A549 (cell line): Measurements from ENCODE around the gene TMEM38B. TPM values are rescaled to one million over a fixed set of nuclear protein-coding genes. Genes with fewer than 3 reads are reported as not detected.

Source experiments
- ATAC-seq, 2 experiments: fragments of 200-7000 bp in 1 of 2; fragments of >200 bp in 1 of 2; cut with Nextera tagmentation in 1 of 2; cut with Tn5 transposase in 1 of 2; 3 replicates each; pipeline versions ENCODE4 v1.8.0 to v1.9.1; 2018 to 2020; ENCODE audit warnings: mild to moderate bottlenecking in 1 of 2, moderate library complexity in 1 of 2
- CTCF ChIA-PET: fragments of 300-600 bp; sonication (Branson Sonifier 250); formaldehyde crosslinking; extraction: SDS; loops from one replicate; lab custom pipeline; 2021; ENCODE audit warnings: antibody characterized with exemption, inconsistent platforms; lab: Yijun Ruan, JAX
- POLR2A ChIA-PET: fragments of 350-600 bp; formaldehyde crosslinking; extraction: SDS; loops from one replicate; lab custom pipeline; 2021; ENCODE audit warnings: antibody characterized with exemption, inconsistent platforms; lab: Yijun Ruan, JAX
- DNase-seq, 2 experiments: peaks; one replicate each; pipeline versions ENCODE4 v3.0.0 to v3.0.0-alpha.2; 2011 to 2016; ENCODE audit warnings: low read depth in 1 of 2, low spot score in 1 of 2
- FAIRE-seq: peaks from 2 replicates; lab custom pipeline; 2011; peaks lifted over from hg19 to GRCh38; lab: Jason Lieb, UNC
- H3K27ac ChIP-seq, 2 experiments: fragments of >200 bp; sonication (Bioruptor Twin); formaldehyde crosslinking; 3 replicates each; pipeline ENCODE4 v1.5.1; 2016 to 2017
- H3K4me1 ChIP-seq: fragments of >200 bp; sonication (Bioruptor Twin); formaldehyde crosslinking; 3 replicates; pipeline ENCODE4 v1.6.1; 2016
- H3K4me2 ChIP-seq: fragments of >200 bp; sonication (Bioruptor Twin); formaldehyde crosslinking; 3 replicates; pipeline ENCODE4 v1.6.1; 2016
- H3K4me3 ChIP-seq: fragments of >200 bp; sonication (Bioruptor Twin); formaldehyde crosslinking; 3 replicates; pipeline ENCODE4 v1.5.1; 2016
- H3K9me3 ChIP-seq: fragments of >200 bp; sonication (Bioruptor Twin); formaldehyde crosslinking; 3 replicates; pipeline ENCODE4 v1.6.1; 2016
- BCL3 ChIP-seq: fragments of >200 bp; sonication (Bioruptor Twin); formaldehyde crosslinking; IDR thresholded peaks from 3 replicates; pipeline ENCODE4 v1.6.1; 2016
- CBX2 ChIP-seq: fragments of 200-600 bp; sonication (generic); IDR thresholded peaks from 2 replicates; pipeline ENCODE4 v1.6.1; 2016; ENCODE audit warnings: low read depth, mild to moderate bottlenecking, borderline replicate concordance
- CBX8 ChIP-seq: fragments of 200-600 bp; sonication (generic); IDR thresholded peaks from 2 replicates; pipeline ENCODE4 v1.6.1; 2016
- CHD2 ChIP-seq: fragments of 150-350 bp; IDR thresholded peaks from 2 replicates; pipeline ENCODE4 v1.6.1; 2014; ENCODE audit warnings: low read length; ENCODE audit not compliant: partially characterized antibody
- EHMT2 ChIP-seq: fragments of 200-600 bp; sonication (generic); IDR thresholded peaks from 2 replicates; pipeline ENCODE4 v1.6.1; 2016; ENCODE audit warnings: antibody characterized with exemption, low read depth, mild to moderate bottlenecking, moderate library complexity
- FOSB ChIP-seq: fragments of 250-450 bp; sonication (Bioruptor Pico); IDR thresholded peaks from 2 replicates; pipeline ENCODE4 v1.5.0; 2020; ENCODE audit warnings: mild to moderate bottlenecking, moderate library complexity
- HEYL ChIP-seq: fragments of 250-450 bp; sonication (Bioruptor Pico); IDR thresholded peaks from 2 replicates; pipeline ENCODE4 v1.8.0; 2021; ENCODE audit warnings: mild to moderate bottlenecking, moderate library complexity
- HOXA7 ChIP-seq: fragments of 250-450 bp; sonication (Bioruptor Pico); IDR thresholded peaks from 2 replicates; pipeline ENCODE4 v1.5.0; 2020; ENCODE audit warnings: mild to moderate bottlenecking, moderate library complexity
- JUN ChIP-seq, 2 experiments: fragments of >200 bp; sonication (Bioruptor Twin); formaldehyde crosslinking; IDR thresholded peaks; 2 replicates in 1 of 2; 3 replicates in 1 of 2; pipeline ENCODE4 v1.6.1; 2016 to 2017
- KDM1A ChIP-seq: fragments of 200-600 bp; sonication (generic); IDR thresholded peaks from 2 replicates; pipeline ENCODE4 v1.6.1; 2016; ENCODE audit warnings: low read depth, mild to moderate bottlenecking
- MAFK ChIP-seq: fragments of 450-650 bp; IDR thresholded peaks from 2 replicates; pipeline ENCODE4 v1.6.1; 2014; ENCODE audit not compliant: partially characterized antibody
- MAX ChIP-seq: IDR thresholded peaks from 2 replicates; pipeline ENCODE4 v1.6.1; 2012
- MAZ ChIP-seq: fragments of 150-350 bp; IDR thresholded peaks from 2 replicates; pipeline ENCODE4 v1.6.1; 2014; ENCODE audit warnings: antibody characterized with exemption, low read depth, low read length, borderline replicate concordance
- NFE2L2 ChIP-seq: fragments of 150-350 bp; conservative IDR thresholded peaks from 2 replicates; pipeline ENCODE4 v1.6.1; 2014; ENCODE audit warnings: low read length
- NR3C1 ChIP-seq: fragments of >200 bp; sonication (Bioruptor Twin); formaldehyde crosslinking; IDR thresholded peaks from 3 replicates; pipeline ENCODE4 v1.6.1; 2017
- PHF8 ChIP-seq: fragments of 200-600 bp; sonication (generic); IDR thresholded peaks from 2 replicates; pipeline ENCODE4 v1.6.1; 2016; ENCODE audit warnings: low read depth, mild to moderate bottlenecking, antibody characterized with exemption, moderate library complexity, borderline replicate concordance
- POLR2A ChIP-seq: IDR thresholded peaks from 2 replicates; pipeline ENCODE4 v1.6.1; 2012; ENCODE audit warnings: mild to moderate bottlenecking, low read length
- RAD21 ChIP-seq, 2 experiments: fragments of >200 bp in 1 of 2; sonication (Bioruptor Twin) in 1 of 2; formaldehyde crosslinking in 1 of 2; IDR thresholded peaks in 1 of 2; conservative IDR thresholded peaks in 1 of 2; 2 replicates in 1 of 2; 3 replicates in 1 of 2; pipeline ENCODE4 v1.6.1; 2012 to 2018; ENCODE audit warnings: inconsistent platforms in 1 of 2
- RCOR1 ChIP-seq: fragments of 150-350 bp; IDR thresholded peaks from 2 replicates; pipeline ENCODE4 v1.6.1; 2014; ENCODE audit warnings: antibody characterized with exemption, low read length, low read depth
- RNF2 ChIP-seq: fragments of 200-600 bp; sonication (generic); IDR thresholded peaks from 2 replicates; pipeline ENCODE4 v1.6.1; 2016; ENCODE audit warnings: low read depth, mild to moderate bottlenecking, antibody characterized with exemption, moderate library complexity, borderline replicate concordance
- SREBF2 ChIP-seq: fragments of 450-650 bp; IDR thresholded peaks from 2 replicates; pipeline ENCODE4 v1.6.1; 2014; ENCODE audit warnings: mild to moderate bottlenecking, moderate library complexity
- TFCP2L1 ChIP-seq: fragments of 250-450 bp; sonication (Bioruptor Pico); IDR thresholded peaks from 2 replicates; pipeline ENCODE4 v1.5.0; 2021; ENCODE audit warnings: mild to moderate bottlenecking
- TP53 ChIP-seq: fragments of 250-450 bp; sonication (Bioruptor Pico); IDR thresholded peaks from 2 replicates; pipeline ENCODE4 v1.5.0; 2021; ENCODE audit warnings: mild to moderate bottlenecking, moderate library complexity
- ZC3H11A ChIP-seq: fragments of 450-650 bp; IDR thresholded peaks from 2 replicates; pipeline ENCODE4 v1.6.1; 2014; ENCODE audit warnings: antibody characterized with exemption, mild to moderate bottlenecking
- ZFP36 ChIP-seq: fragments of 450-650 bp; IDR thresholded peaks from 2 replicates; pipeline ENCODE4 v1.6.1; 2014; ENCODE audit warnings: borderline replicate concordance; ENCODE audit not compliant: partially characterized antibody
- WGBS: methylation state at CpG from one replicate; pipeline ENCODE4 v1.1.6; 2017; ENCODE audit errors: missing lambda C conversion rate; 5-methylcytosine and 5-hydroxymethylcytosine counted together
- polyA plus RNA-seq, 4 experiments: library from polyadenylated mRNA; depleted of rRNA in 3 of 4; stranded (reverse); fragments of >200 nt; fragmentation: RNase III in 1 of 4; extraction: RNeasy Plus Mini Kit Qiagen cat#74134 plus additional on column Dnase treatment in 1 of 4; gene quantifications; 2 replicates in 3 of 4; 3 replicates in 1 of 4; pipeline ENCODE4 v1.2.3, GENCODE V29; 2011 to 2017
- TF ChIP-seq, protein P1 (sequence below): fragments of >200 bp; sonication (Bioruptor Twin); formaldehyde crosslinking; IDR thresholded peaks from 3 replicates; pipeline ENCODE4 v1.5.1; 2016
- TF ChIP-seq, protein P2 (sequence below): IDR thresholded peaks from 2 replicates; pipeline ENCODE4 v1.6.1; 2012; ENCODE audit warnings: low read depth, borderline replicate concordance
- TF ChIP-seq, protein P3 (sequence below): fragments of 450-650 bp; IDR thresholded peaks from 2 replicates; pipeline ENCODE4 v1.6.1; 2014; ENCODE audit warnings: antibody characterized with exemption

Gene TMEM38B
- polyA plus RNA-seq, 2 of the 4 experiments (the other 2 are of a cell fraction), result 14.7 to 23.3 TPM

- no peak overlapping the region for H3K4me3 ChIP-seq
- peaks cover 11% of the 10 kb centered on the region for H3K4me1 ChIP-seq
- CTCF ChIA-PET, result interaction anchor here (1.0 to 2.9 kb wide), 8 partner anchors 10 to 265 kb away, joined by 3 to 9 read pairs (median 4); no protein-coding TSS in a partner anchor
- no peak overlapping the region for H3K4me2 ChIP-seq
- H3K27ac ChIP-seq, result no peak overlapping the region
- FAIRE-seq, result no peak
- 6% methylated on average over 2 of the region's 2 CpGs for WGBS
- peak; percentile 26 to 58 for DNase-seq
- TF ChIP-seq NFE2L2, result no peak
- TF ChIP-seq, protein P1, sequence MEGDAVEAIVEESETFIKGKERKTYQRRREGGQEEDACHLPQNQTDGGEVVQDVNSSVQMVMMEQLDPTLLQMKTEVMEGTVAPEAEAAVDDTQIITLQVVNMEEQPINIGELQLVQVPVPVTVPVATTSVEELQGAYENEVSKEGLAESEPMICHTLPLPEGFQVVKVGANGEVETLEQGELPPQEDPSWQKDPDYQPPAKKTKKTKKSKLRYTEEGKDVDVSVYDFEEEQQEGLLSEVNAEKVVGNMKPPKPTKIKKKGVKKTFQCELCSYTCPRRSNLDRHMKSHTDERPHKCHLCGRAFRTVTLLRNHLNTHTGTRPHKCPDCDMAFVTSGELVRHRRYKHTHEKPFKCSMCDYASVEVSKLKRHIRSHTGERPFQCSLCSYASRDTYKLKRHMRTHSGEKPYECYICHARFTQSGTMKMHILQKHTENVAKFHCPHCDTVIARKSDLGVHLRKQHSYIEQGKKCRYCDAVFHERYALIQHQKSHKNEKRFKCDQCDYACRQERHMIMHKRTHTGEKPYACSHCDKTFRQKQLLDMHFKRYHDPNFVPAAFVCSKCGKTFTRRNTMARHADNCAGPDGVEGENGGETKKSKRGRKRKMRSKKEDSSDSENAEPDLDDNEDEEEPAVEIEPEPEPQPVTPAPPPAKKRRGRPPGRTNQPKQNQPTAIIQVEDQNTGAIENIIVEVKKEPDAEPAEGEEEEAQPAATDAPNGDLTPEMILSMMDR, result peak; percentile 52
- TF ChIP-seq TFCP2L1 (CRISPR knock-in tag), result no peak
- TF ChIP-seq SREBF2, result no peak
- TF ChIP-seq MAZ, result no peak
- no peak for TF ChIP-seq TP53
- no peak for TF ChIP-seq KDM1A
- TF ChIP-seq CBX2, result no peak
- TF ChIP-seq MAFK, result no peak
- TF ChIP-seq RCOR1, result no peak
- peak in 1 of 2 experiments; percentile 24; a peak in 2 of 5 replicates for TF ChIP-seq RAD21 (conservative IDR thresholded peaks at IDR 0.05 in 1 of 2, IDR thresholded peaks at IDR 0.05 in 1 of 2)
- POLR2A ChIA-PET, result no interaction called here
- H3K9me3 ChIP-seq, result no peaks in the 10 kb centered on the region
- ATAC-seq, result no peak
Observed at GRCh38 chr9:105690742-105691141, 3.6 kb upstream of the TMEM38B start.

- WGBS, result 4% methylated on average over 15 of the region's 15 CpGs
- Histone ChIP-seq H3K4me1 (peaks cover 13% of the 10 kb centered on the region), H3K9me3 (no peaks in the 10 kb centered on the region), H3K4me3 (peak overlapping the region; percentile 70), H3K4me2 (peak overlapping the region; percentile 82), H3K27ac (no peak overlapping the region)
- ATAC-seq, result peak; percentile 11 to 16; a peak in 4 of 6 replicates
- no peak for TF ChIP-seq CHD2
- peak; percentile 77; the same call in 1 of the 2 replicates for TF ChIP-seq CBX8
- peak; percentile 85; the same call in 1 of the 2 replicates for TF ChIP-seq RNF2
- no peak for FAIRE-seq
- peak in 1 of 2 experiments; percentile 18 for DNase-seq
- ChIA-PET CTCF (interaction anchor here (1.0 to 1.2 kb wide), 2 partner anchors 55 to 147 kb away, joined by 4 to 5 read pairs; no protein-coding TSS in a partner anchor), POLR2A (no interaction called here)
Observed at GRCh38 chr9:105693435-105694189, 729 bp upstream of the TMEM38B start.

DNA sequence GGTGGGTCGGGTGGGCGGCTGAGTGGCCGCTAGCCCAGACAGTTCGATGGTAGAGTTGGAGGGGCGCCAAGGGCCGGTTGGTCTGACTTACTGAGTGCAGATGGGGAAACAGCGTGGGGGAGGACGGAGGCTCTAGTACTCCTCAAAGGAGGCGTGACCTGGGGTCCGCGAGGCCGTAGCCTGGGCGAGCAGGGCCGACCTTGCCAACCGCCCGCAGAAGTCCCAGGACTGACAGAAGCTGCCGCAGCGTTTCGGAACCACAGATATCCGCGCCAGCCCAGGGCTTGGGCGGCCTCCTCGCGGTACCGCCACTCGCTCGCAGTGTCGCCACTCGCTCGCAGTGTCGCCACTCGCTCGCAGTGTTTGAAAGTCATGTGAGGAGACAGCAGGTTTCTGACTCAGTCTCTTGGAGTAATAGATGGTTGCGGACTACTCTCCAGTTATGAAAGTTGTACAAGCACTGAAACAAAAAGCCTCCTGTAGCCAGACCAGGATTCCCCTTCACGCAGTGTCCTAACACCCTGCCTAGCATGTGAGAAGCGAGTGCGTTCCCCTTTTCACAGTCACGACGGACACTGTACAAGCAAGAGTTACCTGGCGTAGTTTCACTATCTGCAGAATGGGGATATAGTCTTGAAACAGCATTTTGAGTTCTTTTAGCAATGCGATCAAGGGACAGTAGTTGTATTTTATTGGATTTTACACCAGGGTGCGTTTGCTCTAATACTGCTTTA, 674 bp downstream of the TMEM38B start:
- Histone ChIP-seq H3K9me3 (no peaks in the 10 kb centered on the region), H3K4me1 (peaks cover 13% of the 10 kb centered on the region), H3K27ac (peak overlapping the region; percentile 57 to 85), H3K4me2 (peak overlapping the region; percentile 82), H3K4me3 (peak overlapping the region; percentile 70)
- ChIA-PET CTCF (interaction anchor here (0.9 to 1.2 kb wide), 2 partner anchors 11 to 149 kb away, joined by 3 to 4 read pairs; no protein-coding TSS in a partner anchor), POLR2A (no interaction called here)
- 3% methylated on average over 38 of the region's 42 CpGs for WGBS
- ATAC-seq (peak; percentile 83 to 85), DNase-seq (peak; percentile 51 to 56), FAIRE-seq (no peak)
- TF ChIP-seq NR3C1 (no peak), PHF8 (no peak), BCL3 (no peak), HEYL (no peak), RNF2 (no peak), HOXA7 (CRISPR knock-in tag) (no peak), CBX8 (no peak), MAZ (no peak), EHMT2 (no peak), ZFP36 (no peak), POLR2A (no peak), JUN (IDR thresholded peaks at IDR 0.05) (peak in 1 of 2 experiments; percentile 11; a peak in 1 of 5 replicates), FOSB (CRISPR knock-in tag) (no peak), MAX (peak; percentile 75), CBX2 (no peak), ZC3H11A (no peak)
- TF ChIP-seq, protein P2, sequence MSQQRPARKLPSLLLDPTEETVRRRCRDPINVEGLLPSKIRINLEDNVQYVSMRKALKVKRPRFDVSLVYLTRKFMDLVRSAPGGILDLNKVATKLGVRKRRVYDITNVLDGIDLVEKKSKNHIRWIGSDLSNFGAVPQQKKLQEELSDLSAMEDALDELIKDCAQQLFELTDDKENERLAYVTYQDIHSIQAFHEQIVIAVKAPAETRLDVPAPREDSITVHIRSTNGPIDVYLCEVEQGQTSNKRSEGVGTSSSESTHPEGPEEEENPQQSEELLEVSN, result peak; percentile 73; the same call in 1 of the 2 replicates
- TF ChIP-seq, protein P3, sequence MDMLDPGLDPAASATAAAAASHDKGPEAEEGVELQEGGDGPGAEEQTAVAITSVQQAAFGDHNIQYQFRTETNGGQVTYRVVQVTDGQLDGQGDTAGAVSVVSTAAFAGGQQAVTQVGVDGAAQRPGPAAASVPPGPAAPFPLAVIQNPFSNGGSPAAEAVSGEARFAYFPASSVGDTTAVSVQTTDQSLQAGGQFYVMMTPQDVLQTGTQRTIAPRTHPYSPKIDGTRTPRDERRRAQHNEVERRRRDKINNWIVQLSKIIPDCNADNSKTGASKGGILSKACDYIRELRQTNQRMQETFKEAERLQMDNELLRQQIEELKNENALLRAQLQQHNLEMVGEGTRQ, result peak; percentile 34; the same call in 1 of the 2 replicates
